IMR-90 (cell line): ENCODE measurements around the gene OPRM1.

ENCODE experiments used
- CEBPB ChIP-seq: IDR thresholded peaks from 2 replicates; pipeline ENCODE4 v1.6.1; 2012; ENCODE audit warnings: low read depth, low read length, improper control_type of control experiment
- CHD1 ChIP-seq: IDR thresholded peaks from 2 replicates; pipeline ENCODE4 v1.6.1; 2012; ENCODE audit warnings: low read depth, low read length, improper control_type of control experiment
- CTCF ChIP-seq: conservative IDR thresholded peaks from 2 replicates; pipeline ENCODE4 v1.5.1; 2012; ENCODE audit warnings: mild to moderate bottlenecking, low read depth, low read length, improper control_type of control experiment
- ELK1 ChIP-seq: fragments of 150-350 bp; IDR thresholded peaks from 2 replicates; pipeline ENCODE4 v1.6.1; 2016; ENCODE audit warnings: low read depth, mild to moderate bottlenecking, low read length, moderate library complexity, borderline replicate concordance
- FOS ChIP-seq: fragments of 150-350 bp; IDR thresholded peaks from 2 replicates; pipeline ENCODE4 v1.6.1; 2016; ENCODE audit warnings: low read depth, low read length
- MAFK ChIP-seq: IDR thresholded peaks from 2 replicates; pipeline ENCODE4 v1.6.1; 2012; ENCODE audit warnings: low read depth, low read length, improper control_type of control experiment
- MXI1 ChIP-seq: IDR thresholded peaks from 2 replicates; pipeline ENCODE4 v1.6.1; 2012; ENCODE audit warnings: low read depth, mild to moderate bottlenecking, low read length, moderate library complexity, borderline replicate concordance
- POLR2A ChIP-seq: IDR thresholded peaks from 2 replicates; pipeline ENCODE4 v1.6.1; 2012; ENCODE audit warnings: mild to moderate bottlenecking, low read depth, low read length
- RAD21 ChIP-seq: IDR thresholded peaks from 2 replicates; pipeline ENCODE4 v1.6.1; 2012; ENCODE audit warnings: low read length, improper control_type of control experiment
- RCOR1 ChIP-seq: IDR thresholded peaks from 2 replicates; pipeline ENCODE4 v1.6.1; 2012; ENCODE audit warnings: mild to moderate bottlenecking, low read length, improper control_type of control experiment; ENCODE audit not compliant: insufficient replicate concordance
- RFX5 ChIP-seq: IDR thresholded peaks from 2 replicates; pipeline ENCODE4 v1.8.0; 2012; ENCODE audit warnings: low read depth, mild to moderate bottlenecking, low read length, moderate library complexity
- SMC3 ChIP-seq: fragments of 150-350 bp; IDR thresholded peaks from 2 replicates; pipeline ENCODE4 v1.6.1; 2016; ENCODE audit warnings: low read depth, mild to moderate bottlenecking, antibody characterized with exemption, low read length, moderate library complexity
- USF2 ChIP-seq: fragments of 150-350 bp; IDR thresholded peaks from 2 replicates; pipeline ENCODE4 v1.6.1; 2017; ENCODE audit warnings: mild to moderate bottlenecking, antibody characterized with exemption, low read length, low read depth

GRCh38 chr6:154247119-154247861 is 208.2 kb downstream of the OPRM1 start:
- TF ChIP-seq RFX5 (no peak), RAD21 (no peak), CTCF (no peak), SMC3 (no peak), MXI1 (no peak), POLR2A (no peak), FOS (no peak), USF2 (no peak), MAFK (no peak), CEBPB (peak; percentile 20; the same call in 1 of the 2 replicates), RCOR1 (no peak), ELK1 (no peak), CHD1 (no peak)
